ENCODE results near the gene RESF1. TPM values are rescaled to one million over a fixed set of nuclear protein-coding genes. Genes with fewer than 3 reads are reported as not detected.

Gene RESF1, protein sequence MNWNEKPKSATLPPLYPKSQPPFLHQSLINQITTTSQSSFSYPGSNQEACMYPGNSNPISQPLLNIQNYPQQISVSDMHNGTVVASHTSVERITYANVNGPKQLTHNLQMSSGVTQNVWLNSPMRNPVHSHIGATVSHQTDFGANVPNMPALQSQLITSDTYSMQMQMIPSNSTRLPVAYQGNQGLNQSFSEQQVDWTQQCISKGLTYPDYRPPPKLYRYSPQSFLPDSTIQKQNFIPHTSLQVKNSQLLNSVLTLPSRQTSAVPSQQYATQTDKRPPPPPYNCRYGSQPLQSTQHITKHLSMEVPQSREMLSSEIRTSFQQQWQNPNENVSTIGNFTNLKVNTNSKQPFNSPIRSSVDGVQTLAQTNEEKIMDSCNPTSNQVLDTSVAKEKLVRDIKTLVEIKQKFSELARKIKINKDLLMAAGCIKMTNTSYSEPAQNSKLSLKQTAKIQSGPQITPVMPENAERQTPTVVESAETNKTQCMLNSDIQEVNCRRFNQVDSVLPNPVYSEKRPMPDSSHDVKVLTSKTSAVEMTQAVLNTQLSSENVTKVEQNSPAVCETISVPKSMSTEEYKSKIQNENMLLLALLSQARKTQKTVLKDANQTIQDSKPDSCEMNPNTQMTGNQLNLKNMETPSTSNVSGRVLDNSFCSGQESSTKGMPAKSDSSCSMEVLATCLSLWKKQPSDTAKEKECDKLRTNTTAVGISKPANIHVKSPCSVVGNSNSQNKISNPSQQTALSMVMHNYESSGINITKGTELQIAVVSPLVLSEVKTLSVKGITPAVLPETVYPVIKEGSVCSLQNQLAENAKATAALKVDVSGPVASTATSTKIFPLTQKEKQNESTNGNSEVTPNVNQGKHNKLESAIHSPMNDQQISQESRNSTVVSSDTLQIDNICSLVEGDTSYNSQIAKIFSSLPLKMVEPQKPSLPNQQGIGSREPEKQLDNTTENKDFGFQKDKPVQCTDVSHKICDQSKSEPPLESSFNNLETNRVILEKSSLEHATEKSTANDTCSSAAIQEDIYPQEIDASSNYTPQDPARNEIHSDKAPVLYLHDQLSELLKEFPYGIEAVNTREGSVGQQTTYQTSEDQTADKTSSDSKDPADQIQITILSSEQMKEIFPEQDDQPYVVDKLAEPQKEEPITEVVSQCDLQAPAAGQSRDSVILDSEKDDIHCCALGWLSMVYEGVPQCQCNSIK (N-terminal part only)
- 15.8 and 17.6 TPM in 2 replicates for total RNA-seq

DNA sequence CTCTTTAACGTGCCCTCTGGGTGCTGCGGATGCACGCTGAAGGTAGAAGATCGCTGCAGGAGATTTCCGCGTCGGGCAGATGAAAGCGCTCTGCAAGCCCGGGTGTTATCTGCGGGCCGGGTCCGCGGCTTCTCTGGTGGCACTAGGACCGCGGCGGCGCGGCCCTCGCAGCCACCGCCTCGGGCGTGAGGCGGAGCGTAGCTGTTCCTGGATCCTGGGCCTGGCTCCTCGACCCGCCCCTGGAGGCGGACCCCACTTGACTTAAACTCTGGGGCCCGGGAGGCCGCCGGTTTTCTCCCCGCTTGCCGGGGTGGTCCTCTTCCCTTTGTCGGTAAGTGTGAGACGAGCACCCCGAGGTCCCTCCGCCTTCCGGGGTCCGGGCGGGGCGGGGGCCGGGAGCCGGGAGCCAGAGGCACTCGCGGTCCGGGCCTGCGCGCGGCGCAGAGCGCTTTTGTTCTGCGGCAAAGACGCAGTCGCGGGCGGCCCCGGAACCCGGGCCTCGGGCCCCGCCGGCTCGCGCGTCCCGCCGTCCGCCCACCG, at the start of gene RESF1:
Gene RESF1, plus strand, starts transcription at position 255 of the 540 bp plus-strand sequence. CDS start 21,541 bp downstream, outside the sequence.

Other genes starting within 250 kb of the RESF1 start
- gene AMN1, start 230.4 kb upstream of the RESF1 start, total RNA-seq, result 7.8 and 11.9 TPM in 2 replicates
- 8.5 and 10.2 TPM in 2 replicates for gene BICD1, start 147.4 kb downstream of the RESF1 start, total RNA-seq